ENCODE measurements around the gene DGKB. TPM values are rescaled to one million over a fixed set of nuclear protein-coding genes. Genes with fewer than 3 reads are reported as not detected.

The DGKB gene
- total RNA-seq, 1 donor from 2014 or later: 5.5 TPM

DNA sequence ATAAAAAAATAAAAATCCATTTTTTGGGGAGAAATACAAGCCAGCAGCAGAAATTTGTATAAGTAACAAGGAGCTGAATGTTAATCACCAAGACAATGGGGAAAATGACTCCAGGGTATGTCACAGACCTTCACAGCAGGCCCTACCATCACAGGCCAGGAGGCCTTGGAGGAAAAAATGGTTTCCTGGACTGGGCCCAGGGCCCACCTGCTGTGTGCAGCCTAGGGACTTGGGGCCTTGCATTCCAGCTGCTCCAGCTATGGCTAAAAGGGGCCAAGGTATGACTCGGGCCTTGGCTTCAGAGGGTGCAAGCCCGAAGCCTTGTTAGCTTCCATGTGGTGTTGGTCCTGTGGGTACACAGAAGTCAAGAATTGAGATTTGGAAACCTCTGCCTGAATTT is 126.3 kb downstream of the DGKB start:
- Histone ChIP-seq H3K4me1 (peaks cover 11% of the 10 kb centered on the region), H3K36me3 (no peaks in the 10 kb centered on the region), H3K4me2 (no peak overlapping the region), H3K4me3 (no peak overlapping the region), H3K27me3 (no peaks in the 10 kb centered on the region), H3K27ac (no peak overlapping the region), H3K79me2 (ENCODE audit: low read depth) (no peaks in the 10 kb centered on the region), H3F3A (ENCODE audit: low read depth) (no peaks in the 10 kb centered on the region), H3K9me3 (ENCODE audit: low read depth) (no peaks in the 10 kb centered on the region), H3K9ac (no peak overlapping the region), H2AFZ (replicated peaks) (no peak overlapping the region), H4K20me1 (ENCODE audit: low read depth) (no peaks in the 10 kb centered on the region)
- Mint-ChIP-seq H3K9me3 (peaks cover 19% of the 10 kb centered on the region), H3K4me1 (peaks cover 12% of the 10 kb centered on the region), H3K36me3 (peaks cover 4% of the 10 kb centered on the region), H3K27ac (no peak overlapping the region), H3K4me3 (no peak overlapping the region), H3K27me3 (ENCODE audit: insufficient read depth, low read depth) (peaks cover 9% of the 10 kb centered on the region)
- TF ChIP-seq EZH2phosphoT487 (IDR thresholded peaks at IDR 0.05) (no peak), CTCF (IDR thresholded peaks at IDR 0.05) (no peak), EZH2 (IDR thresholded peaks at IDR 0.05) (no peak)
- DNase-seq (ENCODE audit: low spot score): no peak

DNA sequence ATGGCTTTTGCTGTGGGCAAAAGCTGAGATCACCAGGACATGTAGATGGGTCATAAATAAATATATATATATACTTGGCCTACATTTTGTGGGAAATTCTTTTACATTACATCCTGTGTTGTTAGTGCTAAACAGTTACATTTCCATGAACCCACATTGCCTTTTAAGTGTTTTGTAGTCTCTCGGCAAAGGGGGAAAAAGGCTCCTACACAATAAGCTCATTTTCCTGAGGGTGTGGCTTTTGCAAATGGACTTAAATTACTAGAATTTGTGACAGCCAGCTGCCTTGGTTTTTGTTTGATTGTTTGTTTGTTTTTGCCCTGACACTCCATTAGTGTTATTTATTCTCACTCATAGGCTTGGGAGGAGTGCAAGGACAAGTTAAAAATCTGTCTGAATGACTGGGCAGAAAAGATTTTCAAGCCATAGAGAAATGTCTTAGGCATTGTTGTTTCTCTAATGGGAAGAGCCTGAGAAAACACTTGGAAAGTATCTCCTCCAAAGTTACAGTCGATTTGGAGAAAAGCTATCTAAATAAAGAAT is 128.8 kb downstream of the DGKB start:
- DNase-seq (ENCODE audit: low spot score): no peak
- Histone ChIP-seq H3K27ac (no peak overlapping the region), H2AFZ (replicated peaks) (no peak overlapping the region), H3F3A (ENCODE audit: low read depth) (no peaks in the 10 kb centered on the region), H4K20me1 (ENCODE audit: low read depth) (no peaks in the 10 kb centered on the region), H3K36me3 (no peaks in the 10 kb centered on the region), H3K4me3 (no peak overlapping the region), H3K9me3 (ENCODE audit: low read depth) (no peaks in the 10 kb centered on the region), H3K9ac (no peak overlapping the region), H3K4me2 (no peak overlapping the region), H3K4me1 (peaks cover 28% of the 10 kb centered on the region), H3K27me3 (no peaks in the 10 kb centered on the region), H3K79me2 (ENCODE audit: low read depth) (no peaks in the 10 kb centered on the region)
- Mint-ChIP-seq H3K4me3 (no peak overlapping the region), H3K27me3 (ENCODE audit: insufficient read depth, low read depth) (peaks cover 9% of the 10 kb centered on the region), H3K36me3 (peaks cover 4% of the 10 kb centered on the region), H3K27ac (no peak overlapping the region), H3K9me3 (peaks cover 19% of the 10 kb centered on the region), H3K4me1 (peaks cover 25% of the 10 kb centered on the region)
- TF ChIP-seq EZH2 (IDR thresholded peaks at IDR 0.05): no peak
- TF ChIP-seq CTCF (IDR thresholded peaks at IDR 0.05): no peak
- no peak for TF ChIP-seq EZH2phosphoT487 (IDR thresholded peaks at IDR 0.05)

DNA sequence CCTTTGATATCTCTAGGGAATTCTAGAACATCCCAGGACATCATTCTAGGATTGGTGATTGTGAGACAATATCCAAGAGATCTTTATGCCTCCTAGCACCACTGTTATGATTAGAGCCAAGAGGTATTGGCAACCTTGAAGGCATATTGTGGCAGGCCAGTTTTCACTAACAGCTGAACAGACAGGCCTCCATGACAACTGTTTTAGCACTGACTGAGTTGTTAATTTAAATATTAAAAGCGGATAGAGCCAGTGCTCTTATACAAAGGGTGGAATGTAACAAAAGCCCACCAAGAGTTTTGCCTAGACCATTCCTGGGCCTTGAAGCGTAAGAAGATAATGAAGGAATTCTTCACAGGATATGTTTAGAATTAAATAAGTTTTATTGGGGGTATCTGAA is 131.9 kb downstream of the DGKB start:
- Histone ChIP-seq H3K4me3 (no peak overlapping the region), H2AFZ (replicated peaks) (no peak overlapping the region), H3K27ac (peak overlapping the region; percentile 32), H3K27me3 (no peaks in the 10 kb centered on the region), H3K4me1 (peaks cover 28% of the 10 kb centered on the region), H3K9ac (no peak overlapping the region), H3K9me3 (ENCODE audit: low read depth) (no peaks in the 10 kb centered on the region), H3K36me3 (no peaks in the 10 kb centered on the region), H4K20me1 (ENCODE audit: low read depth) (no peaks in the 10 kb centered on the region), H3K79me2 (ENCODE audit: low read depth) (no peaks in the 10 kb centered on the region), H3F3A (ENCODE audit: low read depth) (no peaks in the 10 kb centered on the region), H3K4me2 (peak overlapping the region; percentile 34)
- Mint-ChIP-seq H3K4me1 (peaks cover 25% of the 10 kb centered on the region), H3K4me3 (no peak overlapping the region), H3K36me3 (peaks cover 1% of the 10 kb centered on the region), H3K9me3 (peaks cover 2% of the 10 kb centered on the region), H3K27me3 (ENCODE audit: insufficient read depth, low read depth) (no peaks in the 10 kb centered on the region), H3K27ac (no peak overlapping the region)
- peak; percentile 46 for DNase-seq (ENCODE audit: low spot score)
- TF ChIP-seq EZH2 (IDR thresholded peaks at IDR 0.05) (no peak), EZH2phosphoT487 (IDR thresholded peaks at IDR 0.05) (no peak), CTCF (IDR thresholded peaks at IDR 0.05) (no peak)
